8988T (cell line): ENCODE data around the gene RIPOR1.
A peak's percentile ranks its signal among the peaks of the same experiment; 100 is the strongest.

ENCODE experiments used
- DNase-seq: peaks from one replicate; pipeline ENCODE4 v3.0.0; 2011

Gene RIPOR1

GRCh38 chr16:67558859-67559258 is 30.2 kb downstream of the RIPOR1 start:
- no peak for DNase-seq

GRCh38 chr16:67560827-67561342 is 32.3 kb downstream of the RIPOR1 start:
- DNase-seq: no peak

DNA sequence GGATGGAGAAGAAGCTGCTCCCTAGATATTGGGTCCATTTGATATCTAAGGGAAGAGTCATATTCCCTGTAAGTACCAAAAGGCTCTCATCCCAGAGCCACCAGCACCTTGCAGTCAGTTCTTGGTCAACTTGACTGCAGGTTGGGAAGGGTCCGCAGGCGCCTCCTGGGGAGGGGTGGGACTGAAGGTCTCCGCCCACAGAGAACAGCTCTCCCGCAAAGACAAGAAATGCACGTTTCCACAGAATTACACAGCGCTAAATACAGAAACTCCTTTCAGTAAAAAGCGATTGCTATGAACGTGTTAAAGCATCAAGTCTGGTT is 32.8 kb downstream of the RIPOR1 start:
- no peak for DNase-seq

GRCh38 chr16:67561824-67562525 is 33.3 kb downstream of the RIPOR1 start:
- DNase-seq: peak; percentile 95

DNA sequence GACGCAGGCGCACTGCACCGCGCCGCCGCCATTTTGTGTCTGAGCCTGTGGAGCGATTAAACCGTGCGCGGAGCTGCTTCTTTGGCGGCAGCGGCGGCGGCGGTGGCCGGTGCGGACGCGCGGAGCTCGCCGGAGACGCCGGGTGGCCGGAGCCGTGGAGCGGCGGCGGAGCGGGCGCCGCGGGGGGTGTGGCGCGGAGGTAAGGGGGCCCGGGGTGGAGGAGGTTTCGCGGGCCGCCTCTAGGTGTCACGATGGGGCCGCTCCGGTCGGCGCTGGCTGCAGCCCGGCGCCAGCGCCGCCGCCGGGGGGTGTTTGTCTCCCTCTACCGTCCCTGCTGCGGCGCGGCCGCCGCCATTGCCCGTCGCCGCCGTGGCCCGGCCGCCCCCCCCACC is 33.9 kb downstream of the RIPOR1 start, which contains the start of gene CTCF:
TSS of gene CTCF (plus strand) at position 1 of the 392 bp plus-strand sequence. CDS start 48,307 bp downstream, outside the sequence.
- no peak for DNase-seq

DNA sequence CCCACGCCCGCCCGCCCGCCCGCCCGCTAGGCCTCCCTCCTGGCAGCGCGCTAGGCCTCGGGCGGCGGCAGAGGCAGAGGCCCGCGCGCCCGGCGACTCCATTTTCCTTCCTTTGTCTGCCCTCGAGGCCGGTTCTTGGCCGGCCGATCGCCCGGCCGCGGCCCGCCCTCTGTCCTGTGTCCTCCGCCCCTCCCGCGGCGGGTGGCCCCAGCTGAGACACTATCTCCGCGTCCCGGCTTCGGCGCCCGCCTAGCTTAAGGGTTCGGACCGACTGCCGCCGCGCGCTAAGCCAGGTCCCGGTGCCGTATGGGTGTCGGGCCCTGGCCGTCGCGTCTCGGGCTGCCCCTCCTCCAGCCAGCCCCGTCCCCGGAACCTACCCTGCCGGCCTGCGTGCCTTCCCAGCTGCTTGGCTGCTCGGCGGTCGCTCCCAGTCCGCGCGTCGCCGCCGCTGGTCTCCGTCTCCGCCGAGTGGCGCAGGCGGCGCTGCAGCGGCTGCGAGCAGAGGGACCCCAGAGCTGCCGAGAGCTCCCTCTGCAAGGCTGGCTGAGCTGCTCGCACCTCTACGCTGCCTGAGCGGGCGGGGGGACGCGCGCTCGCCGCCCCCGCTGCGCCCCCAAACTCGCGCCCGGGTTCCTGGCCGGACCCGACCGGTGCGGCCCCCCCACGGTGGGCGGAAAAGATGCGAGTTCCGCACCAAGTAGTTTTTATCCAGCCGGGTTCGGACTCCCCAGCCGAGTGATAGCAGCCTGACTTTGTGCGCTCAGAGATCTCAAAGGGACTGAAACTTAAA is 34.5 kb downstream of the RIPOR1 start:
- no peak for DNase-seq

- DNase-seq: no peak
Observed at GRCh38 chr16:67563708-67564468, 35.3 kb downstream of the RIPOR1 start.

- no peak for DNase-seq
Observed at GRCh38 chr16:67565470-67566100, 37.0 kb downstream of the RIPOR1 start.

DNA sequence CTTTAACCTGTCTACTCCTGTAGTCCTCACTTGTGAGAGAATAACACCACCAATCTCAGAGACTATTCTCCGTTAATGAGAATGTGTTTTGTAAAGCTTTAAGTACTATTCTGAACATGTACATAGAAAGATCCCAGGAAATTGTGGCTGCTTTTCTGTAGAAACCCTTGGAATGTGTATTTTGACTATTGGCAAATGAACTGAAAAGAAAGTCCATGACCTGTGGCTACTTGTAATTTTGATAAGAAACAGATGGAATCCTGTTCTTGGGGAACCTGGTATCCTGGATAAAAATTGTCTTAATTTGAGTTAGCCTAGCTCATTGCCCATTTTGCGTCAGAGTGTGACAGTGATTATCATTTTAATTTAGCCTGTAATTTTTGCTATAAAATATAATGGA is 42.8 kb downstream of the RIPOR1 start:
- no peak for DNase-seq

- no peak for DNase-seq
Observed at GRCh38 chr16:67571981-67572431, 43.4 kb downstream of the RIPOR1 start.

DNA sequence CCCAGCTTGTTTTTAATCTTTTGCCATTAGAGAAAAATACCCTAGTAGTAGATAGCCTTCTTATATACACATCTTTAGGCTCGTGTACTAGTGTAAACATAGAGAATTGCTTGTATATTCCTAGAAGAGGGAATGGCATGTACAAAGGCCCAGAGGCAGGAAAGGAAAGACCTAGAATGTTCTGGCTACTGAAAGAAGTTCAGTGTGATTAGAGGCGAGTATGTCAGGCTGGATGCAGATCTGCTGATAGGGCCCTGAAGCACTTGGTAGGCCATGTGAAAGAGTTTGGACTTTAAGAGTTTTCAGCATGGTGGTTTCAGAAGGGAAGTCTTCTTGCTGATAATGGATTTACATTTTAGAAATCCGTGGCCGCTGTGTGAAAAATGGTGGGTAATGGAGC is 51.1 kb downstream of the RIPOR1 start:
- DNase-seq: no peak

DNA sequence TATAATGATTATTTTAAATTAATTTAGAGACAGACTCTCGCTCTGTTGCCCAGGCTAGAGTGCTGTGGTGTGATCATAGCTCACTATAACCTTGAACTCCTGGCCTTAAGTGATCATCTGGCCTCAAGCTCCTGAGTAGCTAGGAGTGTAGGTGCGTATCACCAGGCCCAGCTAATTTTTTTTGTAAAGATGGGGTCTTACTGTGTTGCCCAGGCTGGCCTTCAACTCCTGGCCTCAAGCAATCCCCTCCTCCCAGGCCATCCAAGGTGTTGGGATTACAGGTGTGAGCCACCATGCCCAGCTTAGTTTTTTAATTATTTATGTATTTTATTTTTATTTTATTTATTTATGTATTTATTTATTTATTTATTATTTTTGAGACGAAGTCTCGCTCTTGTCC is 51.6 kb downstream of the RIPOR1 start:
- DNase-seq: no peak

DNA sequence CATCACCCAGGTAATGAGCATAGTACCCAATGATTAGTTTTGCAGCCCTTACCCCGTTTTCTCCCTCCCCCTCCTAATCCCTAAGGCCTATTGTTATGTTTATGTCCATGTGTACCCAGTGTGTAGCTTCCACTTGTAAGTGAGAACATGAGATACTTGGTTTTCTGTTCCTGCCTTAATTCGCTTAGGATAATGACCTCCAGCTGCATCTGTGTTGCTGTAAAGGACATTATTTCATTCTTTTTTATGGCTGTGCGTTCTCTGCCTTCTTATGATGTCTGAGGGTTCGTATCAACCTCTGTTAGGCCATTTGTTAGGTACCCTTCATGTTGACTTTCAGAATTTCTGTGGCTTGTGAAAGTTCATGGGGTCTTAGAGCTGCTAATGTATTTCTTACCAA is 64.7 kb downstream of the RIPOR1 start:
- DNase-seq: no peak

DNA sequence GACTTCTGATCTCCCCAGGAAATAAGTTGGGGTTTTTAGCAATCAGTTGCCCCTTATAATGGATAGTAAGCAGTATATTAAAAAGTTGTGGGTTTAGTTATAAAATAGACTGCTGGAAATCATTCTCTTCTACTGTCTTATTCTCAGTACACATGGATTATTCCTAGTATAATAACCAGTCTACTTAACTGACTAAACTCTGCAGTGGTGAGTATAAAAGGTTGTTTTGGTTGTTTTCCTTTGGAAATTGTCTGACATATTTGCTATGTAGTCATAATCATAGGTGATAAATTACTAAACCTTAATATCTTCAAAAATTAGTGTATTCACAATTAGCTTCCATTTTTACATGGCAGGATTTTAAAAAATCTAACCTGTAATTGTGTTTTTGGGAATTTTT is 65.1 kb downstream of the RIPOR1 start:
- no peak for DNase-seq

- DNase-seq: no peak
Observed at GRCh38 chr16:67594256-67594915, 65.8 kb downstream of the RIPOR1 start.

DNA sequence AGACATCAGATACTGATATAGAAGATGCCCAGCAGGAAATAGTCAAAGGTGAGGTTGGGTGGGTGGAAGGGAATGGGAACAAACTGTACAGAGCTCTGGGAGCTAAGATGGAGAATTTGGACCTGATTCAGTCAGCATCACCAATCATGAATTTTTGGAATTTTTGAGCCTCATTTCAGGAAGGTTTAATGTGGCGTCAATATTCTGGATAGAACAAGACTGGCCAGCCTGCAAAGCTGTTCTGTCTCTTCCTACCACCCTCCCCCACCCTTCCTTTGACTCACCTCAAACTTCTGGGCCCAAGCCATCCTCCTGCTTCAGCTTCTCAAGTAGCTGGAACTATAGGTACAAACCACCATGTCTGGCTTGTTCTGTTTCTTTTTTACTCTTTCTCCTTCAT is 66.3 kb downstream of the RIPOR1 start:
- DNase-seq: no peak
